GM23338 (cell line): ENCODE results near the gene SLC9A9. TPM values are rescaled to one million over a fixed set of nuclear protein-coding genes. Genes with fewer than 3 reads are reported as not detected.

Experiments
- ATAC-seq: fragments of 200-7000 bp; cut with Tn5 transposase; 3 replicates; pipeline ENCODE4 v1.9.1; 2020
- DNase-seq: peaks from one replicate; pipeline ENCODE4 v3.0.0-alpha.2; 2015; ENCODE audit warnings: low spot score
- H2AFZ ChIP-seq: fragments of 200-600 bp; sonication (generic); 2 replicates; pipeline ENCODE4 v1.8.0; 2016; ENCODE audit warnings: antibody characterized with exemption, mild to moderate bottlenecking, moderate library complexity
- H3F3A ChIP-seq: fragments of 200-600 bp; sonication (generic); replicated peaks from 2 replicates; pipeline ENCODE4 v1.8.0; 2017; ENCODE audit warnings: antibody characterized with exemption, mixed run types, low read depth
- H3K27ac ChIP-seq: fragments of 200-600 bp; sonication (generic); 2 replicates; pipeline ENCODE4 v1.6.1; 2016; ENCODE audit warnings: low read depth
- H3K27me3 ChIP-seq: fragments of 200-600 bp; sonication (generic); 2 replicates; pipeline ENCODE4 v1.8.0; 2016; ENCODE audit warnings: mild to moderate bottlenecking, mixed run types, moderate library complexity; ENCODE audit not compliant: insufficient read depth
- H3K36me3 ChIP-seq: fragments of 200-600 bp; sonication (generic); 2 replicates; pipeline ENCODE4 v1.8.0; 2016; ENCODE audit warnings: mild to moderate bottlenecking; ENCODE audit not compliant: insufficient read depth
- H3K4me1 ChIP-seq: fragments of 200-600 bp; sonication (generic); 2 replicates; pipeline ENCODE4 v1.8.0; 2016; ENCODE audit warnings: mild to moderate bottlenecking, moderate library complexity; ENCODE audit not compliant: insufficient read depth
- H3K4me2 ChIP-seq: fragments of 200-600 bp; sonication (generic); 2 replicates; pipeline ENCODE4 v1.7.1; 2017; ENCODE audit warnings: mixed run types
- H3K4me3 ChIP-seq: fragments of 200-600 bp; sonication (generic); 2 replicates; pipeline ENCODE4 v1.6.1; 2016; ENCODE audit warnings: mixed run types
- H3K79me2 ChIP-seq: fragments of 200-600 bp; sonication (generic); replicated peaks from 2 replicates; pipeline ENCODE4 v1.8.0; 2017; ENCODE audit warnings: mild to moderate bottlenecking; ENCODE audit not compliant: insufficient read depth
- H3K9me2 ChIP-seq: fragments of 200-600 bp; sonication (generic); 2 replicates; pipeline ENCODE4 v1.8.0; 2017; ENCODE audit not compliant: insufficient read depth
- H4K20me1 ChIP-seq: fragments of 200-600 bp; sonication (generic); replicated peaks from 2 replicates; pipeline ENCODE4 v1.8.0; 2017; ENCODE audit warnings: mild to moderate bottlenecking; ENCODE audit not compliant: insufficient read depth
- H3K27ac Mint-ChIP-seq: 2 replicates; pipeline ENCODE4 v1.8.0; 2020; ENCODE audit warnings: inconsistent platforms, mild to moderate bottlenecking, moderate library complexity, mixed read lengths
- H3K27me3 Mint-ChIP-seq: 3 replicates; pipeline ENCODE4 v1.8.0; 2022; ENCODE audit warnings: low read depth, mild to moderate bottlenecking, moderate library complexity, mixed read lengths, inconsistent platforms; ENCODE audit not compliant: insufficient read depth, poor library complexity
- H3K36me3 Mint-ChIP-seq: 3 replicates; pipeline ENCODE4 v1.8.0; 2021; ENCODE audit warnings: low read depth, mild to moderate bottlenecking, inconsistent platforms, moderate library complexity, mixed read lengths
- H3K4me1 Mint-ChIP-seq: 3 replicates; pipeline ENCODE4 v1.8.0; 2020; ENCODE audit warnings: mild to moderate bottlenecking, inconsistent platforms, mixed read lengths
- H3K4me3 Mint-ChIP-seq: 3 replicates; pipeline ENCODE4 v1.8.0; 2021; ENCODE audit warnings: moderate library complexity, mild to moderate bottlenecking, inconsistent platforms, mixed read lengths
- H3K9me3 Mint-ChIP-seq: 3 replicates; pipeline ENCODE4 v1.8.0; 2020; ENCODE audit warnings: moderate library complexity, mild to moderate bottlenecking, inconsistent platforms, mixed read lengths
- CREB1 ChIP-seq: fragments of 250-450 bp; sonication (Bioruptor Pico); IDR thresholded peaks from 2 replicates; pipeline ENCODE4 v1.5.0; 2020; ENCODE audit warnings: low read depth, mild to moderate bottlenecking, moderate library complexity
- EZH2 ChIP-seq: fragments of 200-600 bp; sonication (generic); IDR thresholded peaks from one replicate; pipeline ENCODE4 v1.8.0; 2017; ENCODE audit warnings: antibody characterized with exemption, mild to moderate bottlenecking, low read depth; ENCODE audit not compliant: unreplicated experiment
- EZH2phosphoT487 ChIP-seq: fragments of 200-600 bp; sonication (generic); IDR thresholded peaks from one replicate; pipeline ENCODE4 v1.8.1; 2018; ENCODE audit warnings: antibody characterized with exemption; ENCODE audit not compliant: unreplicated experiment
- JUNB ChIP-seq: IDR thresholded peaks from one replicate; pipeline ENCODE4 v1.6.1; 2016; ENCODE audit warnings: antibody characterized with exemption; ENCODE audit not compliant: unreplicated experiment
- NANOG ChIP-seq: IDR thresholded peaks from 2 replicates; pipeline ENCODE4 v1.6.1; 2016; ENCODE audit warnings: antibody characterized with exemption, borderline replicate concordance
- POLR2AphosphoS5 ChIP-seq: IDR thresholded peaks from 2 replicates; pipeline ENCODE4 v1.6.1; 2016; ENCODE audit warnings: antibody characterized with exemption, low read depth
- STAT1 ChIP-seq: IDR thresholded peaks from one replicate; pipeline ENCODE4 v1.6.1; 2016; ENCODE audit warnings: antibody characterized with exemption; ENCODE audit not compliant: unreplicated experiment
- ZNF114 ChIP-seq: fragments of 250-450 bp; sonication (Bioruptor Pico); IDR thresholded peaks from 2 replicates; pipeline ENCODE4 v1.5.0; 2020; ENCODE audit warnings: mild to moderate bottlenecking, moderate library complexity
- ZNF462 ChIP-seq: fragments of 250-450 bp; sonication (Bioruptor Pico); IDR thresholded peaks from 2 replicates; pipeline ENCODE4 v1.5.0; 2020; ENCODE audit warnings: mild to moderate bottlenecking, moderate library complexity
- polyA plus RNA-seq: library from polyadenylated mRNA; unstranded; fragments of >200 nt; fragmentation: Nextera tagmentation; extraction: Ambion mirVana; gene quantifications from 2 replicates; pipeline ENCODE4 v1.2.1, GENCODE V29; 2016
- total RNA-seq: library from RNA; depleted of rRNA; stranded (reverse); fragments of >200 nt; shearing (Covaris generic); gene quantifications from 2 replicates; pipeline ENCODE4 v1.2.3, GENCODE V29; 2014
- TF ChIP-seq, protein P1 (sequence below): IDR thresholded peaks from one replicate; pipeline ENCODE4 v1.6.1; 2018; ENCODE audit warnings: antibody characterized with exemption; ENCODE audit not compliant: unreplicated experiment
- TF ChIP-seq, protein P2 (sequence below): IDR thresholded peaks from 2 replicates; pipeline ENCODE4 v1.6.1; 2016; ENCODE audit warnings: antibody characterized with exemption

Gene SLC9A9
- total and polyA plus RNA-seq, 2 experiments from 2014 or later = 1.3 to 1.6 TPM

DNA sequence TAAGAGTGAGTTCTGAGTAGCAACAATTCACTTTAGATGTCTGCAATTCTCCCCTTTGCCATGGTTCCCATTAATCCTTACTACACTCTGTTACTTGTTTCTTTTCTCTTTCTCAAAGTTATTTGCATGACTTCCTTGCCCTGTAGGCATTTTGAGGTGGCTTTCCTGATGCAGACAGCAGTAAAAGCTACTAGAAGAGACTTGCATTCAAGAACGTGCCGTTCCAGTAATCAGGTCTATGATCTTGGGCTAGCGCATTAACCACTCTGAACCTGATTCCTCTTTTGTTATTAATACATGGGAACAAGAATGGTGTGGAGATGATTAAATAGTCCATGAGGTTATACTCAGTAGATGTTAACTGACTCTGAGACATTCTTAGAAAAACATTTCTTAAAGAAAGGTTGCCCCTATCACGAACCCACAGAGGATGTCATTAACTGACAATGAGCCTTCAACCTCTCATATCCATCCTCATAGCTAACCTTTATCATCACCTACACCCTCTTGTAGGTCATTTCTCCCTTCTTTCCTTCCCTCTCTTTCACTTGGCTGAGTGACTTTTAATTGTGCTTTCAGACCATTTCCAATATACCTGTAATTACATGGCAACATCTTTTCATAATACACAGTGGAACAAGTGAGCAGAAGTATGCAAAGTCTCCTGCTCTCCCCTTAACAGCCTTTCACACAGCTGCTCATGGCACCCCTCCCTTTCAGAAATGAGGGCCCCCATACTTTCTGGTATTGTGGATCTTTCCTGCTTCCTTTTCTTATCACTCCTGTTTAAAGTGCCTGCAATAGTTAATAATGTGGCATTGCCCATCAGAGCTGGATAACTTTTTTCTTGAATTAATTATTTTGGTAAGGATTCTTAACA lies 552.8 kb downstream of the SLC9A9 start:
- H3K4me1 ChIP-seq = peaks cover 2% of the 10 kb centered on the region
- no peak overlapping the region for H3K4me2 ChIP-seq
- no peaks in the 10 kb centered on the region for H3K27me3 Mint-ChIP-seq
- no peaks in the 10 kb centered on the region for H3K27me3 ChIP-seq
- no peaks in the 10 kb centered on the region; the same call in 1 of the 2 replicates for H3K9me2 ChIP-seq
- peaks cover 9% of the 10 kb centered on the region; the same call in 2 of the 3 replicates for H3K4me1 Mint-ChIP-seq
- no peak overlapping the region for H3K27ac Mint-ChIP-seq
- H4K20me1 ChIP-seq = no peaks in the 10 kb centered on the region
- H3K9me3 Mint-ChIP-seq = no peaks in the 10 kb centered on the region
- no peaks in the 10 kb centered on the region for H3K36me3 ChIP-seq
- no peaks in the 10 kb centered on the region for H3K79me2 ChIP-seq
- DNase-seq (no peak), ATAC-seq (no peak)
- H3K27ac ChIP-seq = no peak overlapping the region
- no peaks in the 10 kb centered on the region for H3F3A ChIP-seq
- no peak overlapping the region for H3K4me3 ChIP-seq
- TF ChIP-seq NANOG (no peak), EZH2 (no peak), JUNB (no peak), CREB1 (no peak), ZNF462 (CRISPR knock-in tag) (no peak)
- no peak overlapping the region for H3K4me3 Mint-ChIP-seq
- no peak overlapping the region; the same call in 1 of the 2 replicates for H2AFZ ChIP-seq
- no peaks in the 10 kb centered on the region for H3K36me3 Mint-ChIP-seq

- no peak overlapping the region for H2AFZ ChIP-seq
- no peak overlapping the region for H3K27ac Mint-ChIP-seq
- TF ChIP-seq POLR2AphosphoS5 (no peak), STAT1 (no peak), ZNF114 (CRISPR knock-in tag) (no peak), CREB1 (no peak), NANOG (no peak), EZH2phosphoT487 (no peak)
- TF ChIP-seq, protein P1, sequence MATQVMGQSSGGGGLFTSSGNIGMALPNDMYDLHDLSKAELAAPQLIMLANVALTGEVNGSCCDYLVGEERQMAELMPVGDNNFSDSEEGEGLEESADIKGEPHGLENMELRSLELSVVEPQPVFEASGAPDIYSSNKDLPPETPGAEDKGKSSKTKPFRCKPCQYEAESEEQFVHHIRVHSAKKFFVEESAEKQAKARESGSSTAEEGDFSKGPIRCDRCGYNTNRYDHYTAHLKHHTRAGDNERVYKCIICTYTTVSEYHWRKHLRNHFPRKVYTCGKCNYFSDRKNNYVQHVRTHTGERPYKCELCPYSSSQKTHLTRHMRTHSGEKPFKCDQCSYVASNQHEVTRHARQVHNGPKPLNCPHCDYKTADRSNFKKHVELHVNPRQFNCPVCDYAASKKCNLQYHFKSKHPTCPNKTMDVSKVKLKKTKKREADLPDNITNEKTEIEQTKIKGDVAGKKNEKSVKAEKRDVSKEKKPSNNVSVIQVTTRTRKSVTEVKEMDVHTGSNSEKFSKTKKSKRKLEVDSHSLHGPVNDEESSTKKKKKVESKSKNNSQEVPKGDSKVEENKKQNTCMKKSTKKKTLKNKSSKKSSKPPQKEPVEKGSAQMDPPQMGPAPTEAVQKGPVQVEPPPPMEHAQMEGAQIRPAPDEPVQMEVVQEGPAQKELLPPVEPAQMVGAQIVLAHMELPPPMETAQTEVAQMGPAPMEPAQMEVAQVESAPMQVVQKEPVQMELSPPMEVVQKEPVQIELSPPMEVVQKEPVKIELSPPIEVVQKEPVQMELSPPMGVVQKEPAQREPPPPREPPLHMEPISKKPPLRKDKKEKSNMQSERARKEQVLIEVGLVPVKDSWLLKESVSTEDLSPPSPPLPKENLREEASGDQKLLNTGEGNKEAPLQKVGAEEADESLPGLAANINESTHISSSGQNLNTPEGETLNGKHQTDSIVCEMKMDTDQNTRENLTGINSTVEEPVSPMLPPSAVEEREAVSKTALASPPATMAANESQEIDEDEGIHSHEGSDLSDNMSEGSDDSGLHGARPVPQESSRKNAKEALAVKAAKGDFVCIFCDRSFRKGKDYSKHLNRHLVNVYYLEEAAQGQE = no peak
- TF ChIP-seq, protein P2, sequence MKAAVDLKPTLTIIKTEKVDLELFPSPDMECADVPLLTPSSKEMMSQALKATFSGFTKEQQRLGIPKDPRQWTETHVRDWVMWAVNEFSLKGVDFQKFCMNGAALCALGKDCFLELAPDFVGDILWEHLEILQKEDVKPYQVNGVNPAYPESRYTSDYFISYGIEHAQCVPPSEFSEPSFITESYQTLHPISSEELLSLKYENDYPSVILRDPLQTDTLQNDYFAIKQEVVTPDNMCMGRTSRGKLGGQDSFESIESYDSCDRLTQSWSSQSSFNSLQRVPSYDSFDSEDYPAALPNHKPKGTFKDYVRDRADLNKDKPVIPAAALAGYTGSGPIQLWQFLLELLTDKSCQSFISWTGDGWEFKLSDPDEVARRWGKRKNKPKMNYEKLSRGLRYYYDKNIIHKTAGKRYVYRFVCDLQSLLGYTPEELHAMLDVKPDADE = no peak
Measured at GRCh38 chr3:143294188-143294587, 554.1 kb downstream of the SLC9A9 start.

More at GRCh38 chr3:143294188-143294587, 554.1 kb downstream of the SLC9A9 start:
- Mint-ChIP-seq H3K27me3 (peaks cover 2% of the 10 kb centered on the region), H3K4me3 (no peak overlapping the region), H3K36me3 (no peaks in the 10 kb centered on the region), H3K9me3 (no peaks in the 10 kb centered on the region), H3K4me1 (peaks cover 4% of the 10 kb centered on the region; the same call in 2 of the 3 replicates)
- no peak for DNase-seq
- no peaks in the 10 kb centered on the region for H3K79me2 ChIP-seq
- no peak overlapping the region for H3K27ac ChIP-seq
- no peaks in the 10 kb centered on the region for H3K4me1 ChIP-seq
- H3K9me2 ChIP-seq = no peaks in the 10 kb centered on the region; the same call in 1 of the 2 replicates
- no peak overlapping the region for H3K4me3 ChIP-seq
- H3K27me3 ChIP-seq = no peaks in the 10 kb centered on the region
- no peaks in the 10 kb centered on the region for H3F3A ChIP-seq
- no peaks in the 10 kb centered on the region for H4K20me1 ChIP-seq
- H3K36me3 ChIP-seq = no peaks in the 10 kb centered on the region
- ATAC-seq = no peak
- no peak overlapping the region for H3K4me2 ChIP-seq
